Upper lobe of right lung (tissue), 1 donor: ENCODE measurements around the gene AAMP. TPM values are rescaled to one million over a fixed set of nuclear protein-coding genes. Genes with fewer than 3 reads are reported as not detected.

ENCODE experiments used
- ATAC-seq: fragments of 200-7000 bp; cut with Tn5 transposase; one replicate; pipeline ENCODE4 v1.9.1; 2020; ENCODE audit warnings: mild to moderate bottlenecking, moderate library complexity
- DNase-seq: peaks from one replicate; pipeline ENCODE4 v3.0.0-alpha.2; 2020
- H3K27ac ChIP-seq: fragments of 200-600 bp; one replicate; pipeline ENCODE4 v1.8.0; 2022
- H3K27me3 ChIP-seq: fragments of 200-600 bp; one replicate; pipeline ENCODE4 v1.8.0; 2022; ENCODE audit warnings: mild to moderate bottlenecking
- H3K36me3 ChIP-seq: fragments of 200-600 bp; one replicate; pipeline ENCODE4 v1.8.0; 2022
- H3K4me1 ChIP-seq: fragments of 200-600 bp; one replicate; pipeline ENCODE4 v1.8.0; 2022
- H3K4me3 ChIP-seq: fragments of 200-600 bp; one replicate; pipeline ENCODE4 v1.8.0; 2022; ENCODE audit warnings: mild to moderate bottlenecking
- H3K9me3 ChIP-seq: fragments of 200-600 bp; one replicate; pipeline ENCODE4 v1.8.0; 2022
- CTCF ChIP-seq: fragments of 200-600 bp; IDR thresholded peaks from one replicate; pipeline ENCODE4 v1.8.0; 2022; ENCODE audit warnings: antibody characterized with exemption
- intact Hi-C: fragments of 100-400 bp; cut with DNase I; formaldehyde crosslinking; loops from one replicate; pipeline ENCODE4 v1.11.0; 2022
- microRNA-seq: library from miRNA; unstranded; fragments of <30 nt; microRNA quantifications from one replicate; pipeline ENCODE4 v1.2.0, GENCODE V29; 2020; ENCODE audit warnings: borderline microRNAs expressed
- total RNA-seq: library from RNA; stranded (reverse); fragmentation: NEBNext Ultra II Directional; extraction: Animal tissue kit (Norgen Biotek cat#: 25700); gene quantifications from one replicate; pipeline ENCODE4 v1.2.1, GENCODE V29; 2021
- donor health status: DM: no; HTN: yes; CAD: no; lungs with severe emphysema.

AAMP gene
- total RNA-seq, 1 donor from 2014 or later: 55.9 TPM

- no peak for ATAC-seq
Observed at GRCh38 chr2:218216336-218216673, 53.6 kb downstream of the AAMP start.

More at GRCh38 chr2:218216336-218216673, 53.6 kb downstream of the AAMP start:
- Histone ChIP-seq H3K9me3 (no peaks in the 10 kb centered on the region), H3K4me3 (peak overlapping the region; percentile 96), H3K36me3 (peaks cover 4% of the 10 kb centered on the region), H3K27ac (peak overlapping the region; percentile 95), H3K27me3 (no peaks in the 10 kb centered on the region), H3K4me1 (peaks cover 37% of the 10 kb centered on the region)
- DNase-seq: no peak
- TF ChIP-seq CTCF: no peak
- intact Hi-C loops: no loop called here

Small RNA genes lying within 50 kb of the gene (microRNA-seq; reads per million reads assigned to microRNA genes)
- gene MIR6513: 3.1 reads per million, percentile 21 among the genes with 10 or more reads in this experiment

Other genes with a start within 250 kb of the AAMP start
- gene RUFY4, start 200.9 kb downstream of the AAMP start, total RNA-seq: not detected
- gene CXCR2, start 144.1 kb downstream of the AAMP start, total RNA-seq: 9.0 TPM
- gene CXCR1, start 103.2 kb downstream of the AAMP start, total RNA-seq: 5.3 TPM
- gene ARPC2, start 52.9 kb downstream of the AAMP start, total RNA-seq: 357 TPM
- 2.6 TPM for gene GPBAR1, start 9.1 kb downstream of the AAMP start, total RNA-seq
- 65.4 TPM for gene PNKD, start 382 bp upstream of the AAMP start, total RNA-seq
- 281 TPM for gene TMBIM1, start 22.4 kb upstream of the AAMP start, total RNA-seq
- 0.64 TPM for gene CATIP, start 86.7 kb upstream of the AAMP start, total RNA-seq
- 302 TPM for gene SLC11A1, start 112.1 kb upstream of the AAMP start, total RNA-seq
- gene CTDSP1, start 129.7 kb upstream of the AAMP start, total RNA-seq: 169 TPM
- gene VIL1, start 149.0 kb upstream of the AAMP start, total RNA-seq: not detected